ENCODE results near the gene USP37. TPM values are rescaled to one million over a fixed set of nuclear protein-coding genes. Genes with fewer than 3 reads are reported as not detected.

The USP37 gene
- total and polyA plus RNA-seq, 11 donors: 1.8 to 10.3 (median 5.8) TPM

DNA sequence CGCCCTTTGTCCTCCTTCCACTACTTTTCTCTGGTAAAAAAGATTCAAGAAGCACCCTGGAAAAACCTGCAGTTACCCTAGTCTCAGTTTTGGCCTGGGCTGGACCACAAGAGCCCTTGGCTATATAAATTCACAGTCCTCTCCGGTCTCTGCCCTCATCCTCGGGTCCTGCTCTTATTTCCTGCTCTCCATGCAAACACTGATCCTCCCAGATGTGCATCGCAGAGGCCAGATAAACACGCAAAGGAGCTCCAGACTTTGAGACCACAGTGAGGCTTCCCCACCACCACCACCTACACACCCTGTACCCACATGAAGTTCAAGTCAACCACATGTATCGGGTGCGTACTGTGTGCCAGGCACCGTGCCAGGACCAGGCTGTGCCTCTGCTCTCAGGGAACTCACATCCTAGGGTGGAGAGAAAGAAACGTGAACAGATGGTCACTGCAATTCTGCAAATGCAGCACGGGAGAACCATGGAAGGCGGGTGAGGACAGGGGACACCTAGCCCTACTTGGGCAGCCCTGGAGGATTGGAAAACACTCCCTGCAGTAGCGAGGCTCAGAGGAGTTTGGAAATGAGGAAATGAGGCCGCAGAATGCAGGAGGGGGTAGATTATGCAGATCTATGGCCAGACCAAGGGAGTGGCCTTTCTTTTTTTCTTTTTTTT is 161.1 kb downstream of the USP37 start:
- ATAC-seq (peak; percentile 21 to 39 (median 26)), DNase-seq (peak; percentile 48 to 84 (median 75))
- peak overlapping the region in 11 of 12 donors; percentile 18 to 66 (median 57) for H3K4me3 ChIP-seq
- intact Hi-C loops (cut with DNase I): loop anchor here in 9 of 10 donors (1.0 to 10.0 kb wide), 14 partner anchors 11 to 265 kb away; partner anchors contain the start of genes BCS1L (in 5 of the 9), ZNF142 (in 5 of the 9), CNOT9 (in 4 of the 9) and USP37 (in 4 of the 9)
- no peaks in the 10 kb centered on the region for H3K27me3 ChIP-seq
- no peaks in the 10 kb centered on the region for H3K9me3 ChIP-seq
- peaks cover 9 to 51% (median 39%) of the 10 kb centered on the region in 12 donors for H3K4me1 ChIP-seq
- TF ChIP-seq POLR2A (IDR thresholded peaks at IDR 0.05): no peak
- TF ChIP-seq, protein P1, sequence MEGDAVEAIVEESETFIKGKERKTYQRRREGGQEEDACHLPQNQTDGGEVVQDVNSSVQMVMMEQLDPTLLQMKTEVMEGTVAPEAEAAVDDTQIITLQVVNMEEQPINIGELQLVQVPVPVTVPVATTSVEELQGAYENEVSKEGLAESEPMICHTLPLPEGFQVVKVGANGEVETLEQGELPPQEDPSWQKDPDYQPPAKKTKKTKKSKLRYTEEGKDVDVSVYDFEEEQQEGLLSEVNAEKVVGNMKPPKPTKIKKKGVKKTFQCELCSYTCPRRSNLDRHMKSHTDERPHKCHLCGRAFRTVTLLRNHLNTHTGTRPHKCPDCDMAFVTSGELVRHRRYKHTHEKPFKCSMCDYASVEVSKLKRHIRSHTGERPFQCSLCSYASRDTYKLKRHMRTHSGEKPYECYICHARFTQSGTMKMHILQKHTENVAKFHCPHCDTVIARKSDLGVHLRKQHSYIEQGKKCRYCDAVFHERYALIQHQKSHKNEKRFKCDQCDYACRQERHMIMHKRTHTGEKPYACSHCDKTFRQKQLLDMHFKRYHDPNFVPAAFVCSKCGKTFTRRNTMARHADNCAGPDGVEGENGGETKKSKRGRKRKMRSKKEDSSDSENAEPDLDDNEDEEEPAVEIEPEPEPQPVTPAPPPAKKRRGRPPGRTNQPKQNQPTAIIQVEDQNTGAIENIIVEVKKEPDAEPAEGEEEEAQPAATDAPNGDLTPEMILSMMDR (IDR thresholded peaks at IDR 0.05): no peak
- H3K36me3 ChIP-seq: peaks cover 3 to 34% (median 33%) of the 10 kb centered on the region in 9 donors
- peak overlapping the region; percentile 79 to 96 (median 92) for H3K27ac ChIP-seq
- WGBS, 4 donors: 14 to 20% (median 15%) methylated on average over 13 of the region's 13 CpGs

DNA sequence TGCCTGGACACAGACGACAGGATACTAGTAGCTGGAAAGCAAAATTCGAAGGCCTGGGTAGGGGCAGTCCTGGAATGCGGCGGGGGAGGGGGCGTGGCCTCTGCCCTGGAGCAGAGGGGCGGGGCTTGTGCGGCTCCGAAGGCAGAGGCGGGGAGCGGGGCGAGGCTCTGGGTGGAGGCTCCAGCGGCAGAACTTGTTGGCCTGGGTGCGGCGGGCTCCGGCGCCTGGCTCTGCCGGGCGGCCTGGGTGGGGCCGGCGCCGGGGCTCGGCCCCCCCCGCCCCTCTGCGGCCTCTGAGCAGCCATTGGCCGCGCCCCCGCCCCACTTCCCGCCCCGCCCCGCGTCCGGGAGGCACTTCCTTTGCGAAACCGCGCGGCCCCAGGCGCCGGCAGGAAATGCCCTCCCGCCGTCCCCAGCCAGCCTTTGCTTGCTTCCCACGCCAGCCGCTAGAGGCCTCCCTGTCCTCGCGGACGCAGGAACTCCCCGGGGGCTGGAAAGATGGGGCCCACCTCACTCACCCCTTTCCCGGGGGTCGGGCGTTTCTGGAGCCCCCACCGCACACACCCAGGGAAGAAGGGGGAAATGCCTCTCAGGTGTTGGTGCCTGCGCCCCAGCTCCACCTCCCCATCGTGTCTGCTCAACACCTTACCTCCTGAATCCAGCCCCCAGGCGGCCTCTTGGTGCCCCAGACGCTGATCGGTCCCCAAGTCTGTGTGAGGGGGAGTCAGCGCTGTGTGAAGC is 161.8 kb downstream of the USP37 start:
- no peaks in the 10 kb centered on the region for H3K27me3 ChIP-seq
- TF ChIP-seq POLR2A (IDR thresholded peaks at IDR 0.05): peak in 1 of 2 donors; percentile 39
- TF ChIP-seq, protein P1 (IDR thresholded peaks at IDR 0.05): peak; percentile 57 to 91 (median 76)
- peak overlapping the region in 11 of 12 donors; percentile 18 to 66 (median 57) for H3K4me3 ChIP-seq
- peak overlapping the region; percentile 82 to 96 (median 92) for H3K27ac ChIP-seq
- H3K9me3 ChIP-seq: no peaks in the 10 kb centered on the region
- intact Hi-C loops (cut with DNase I): loop anchor here in 9 of 10 donors (1.0 to 10.0 kb wide), 14 partner anchors 10 to 266 kb away; partner anchors contain the start of genes BCS1L (in 5 of the 9), ZNF142 (in 5 of the 9), CNOT9 (in 4 of the 9) and USP37 (in 4 of the 9)
- peaks cover 12 to 58% (median 46%) of the 10 kb centered on the region in 12 donors for H3K4me1 ChIP-seq
- WGBS, 4 donors: 0 to 2% (median 1%) methylated on average over 18 to 56 of the region's 56 CpGs
- peaks cover 3 to 41% (median 40%) of the 10 kb centered on the region in 9 donors for H3K36me3 ChIP-seq
- DNase-seq (peak; percentile 98 to 99 (median 98)), ATAC-seq (peak; percentile 78 to 91 (median 88))

DNA sequence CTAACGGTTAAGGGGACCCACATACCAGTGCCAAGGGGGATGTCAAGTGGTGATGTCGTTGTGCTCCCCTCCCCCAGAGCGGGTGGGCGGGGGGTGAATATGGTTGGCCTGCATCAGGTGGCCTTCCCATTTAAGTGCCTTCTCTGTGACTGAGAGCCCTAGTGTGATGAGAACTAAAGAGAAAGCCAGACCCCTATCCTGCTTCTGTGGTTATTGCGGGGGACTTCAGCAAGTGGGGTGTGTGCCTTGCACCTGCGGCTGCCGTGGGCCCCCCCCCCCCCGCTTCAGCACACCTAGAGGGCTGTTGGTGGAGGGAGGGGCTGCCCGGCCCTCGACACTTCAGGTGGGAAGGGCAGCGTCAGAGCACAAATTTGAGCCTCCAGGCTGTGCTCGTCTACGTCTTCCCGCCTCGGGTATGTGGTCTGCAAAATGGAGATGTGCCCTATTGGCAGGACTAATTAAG is 162.4 kb downstream of the USP37 start:
- WGBS, 4 donors: 0 to 5% (median 1%) methylated on average over 6 to 15 of the region's 15 CpGs
- H3K36me3 ChIP-seq: peaks cover 3 to 45% (median 40%) of the 10 kb centered on the region in 9 donors
- TF ChIP-seq POLR2A (IDR thresholded peaks at IDR 0.05): no peak
- TF ChIP-seq, protein P1 (IDR thresholded peaks at IDR 0.05): no peak
- intact Hi-C loops (cut with DNase I): loop anchor here in 9 of 10 donors (1.0 to 10.0 kb wide), 14 partner anchors 9 to 267 kb away; partner anchors contain the start of genes BCS1L (in 5 of the 9), ZNF142 (in 5 of the 9), CNOT9 (in 4 of the 9) and USP37 (in 4 of the 9)
- DNase-seq: peak in 1 of 5 donors; percentile 42
- H3K27ac ChIP-seq: peak overlapping the region; percentile 8 to 96 (median 92)
- H3K9me3 ChIP-seq: no peaks in the 10 kb centered on the region
- H3K4me3 ChIP-seq: peak overlapping the region in 10 of 12 donors; percentile 24 to 65 (median 48)
- peak; percentile 0 to 3 (median 1) for ATAC-seq
- H3K27me3 ChIP-seq: no peaks in the 10 kb centered on the region
- peaks cover 12 to 64% (median 52%) of the 10 kb centered on the region in 12 donors for H3K4me1 ChIP-seq

Measured in heart left ventricle (tissue), 16 donors.